Panc1 (cell line): Measurements from ENCODE around the gene CYTH3.

Experiments used
- POLR2AphosphoS5 ChIP-seq: IDR thresholded peaks from 2 replicates; pipeline ENCODE4 v1.6.1; 2012; ENCODE audit warnings: mild to moderate bottlenecking, low read depth, low read length, moderate library complexity
- SIN3A ChIP-seq: IDR thresholded peaks from 2 replicates; pipeline ENCODE4 v1.6.1; 2012; ENCODE audit warnings: low read depth, mild to moderate bottlenecking, low read length, moderate library complexity, borderline replicate concordance; ENCODE audit not compliant: insufficient read depth
- TCF7L2 ChIP-seq: IDR thresholded peaks from 2 replicates; pipeline ENCODE4 v1.6.1; 2011; ENCODE audit warnings: mild to moderate bottlenecking, low read depth, low read length, inconsistent platforms
- TF ChIP-seq, protein P1 (sequence below), 2 experiments: IDR thresholded peaks; 2 replicates each; pipeline ENCODE4 v1.6.1; 2011 to 2012; ENCODE audit warnings: low read depth in 2 of 2, control low read depth in 1 of 2, low read length in 1 of 2, mild to moderate bottlenecking in 1 of 2, moderate library complexity in 1 of 2; ENCODE audit not compliant: insufficient read depth in 1 of 2
- TF ChIP-seq, protein P2 (sequence below): fragments of 450-650 bp; IDR thresholded peaks from 2 replicates; pipeline ENCODE4 v1.5.1; 2017; ENCODE audit warnings: mild to moderate bottlenecking

DNA sequence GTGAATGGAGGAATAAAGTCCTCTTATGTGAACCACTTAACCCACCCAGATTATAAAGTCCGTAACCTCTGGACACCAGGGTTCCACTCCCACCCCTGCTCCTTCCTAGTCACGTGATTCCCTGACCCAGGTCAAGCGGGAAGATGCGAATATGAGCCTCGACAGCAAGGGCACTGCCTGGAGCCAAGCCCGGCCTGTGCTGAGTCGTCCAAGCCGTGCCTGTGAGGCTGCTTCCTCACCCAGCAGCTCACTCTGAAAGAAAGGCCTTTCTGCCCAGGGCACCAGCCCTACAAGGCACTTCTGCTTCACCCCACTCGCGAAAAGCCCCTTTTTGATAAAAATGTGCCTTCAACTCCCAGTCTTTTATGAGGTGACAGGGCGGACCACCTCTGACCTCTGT lies 85.8 kb downstream of the CYTH3 start:
- TF ChIP-seq POLR2AphosphoS5 (no peak), TCF7L2 (no peak), SIN3A (no peak)
- TF ChIP-seq, protein P1, sequence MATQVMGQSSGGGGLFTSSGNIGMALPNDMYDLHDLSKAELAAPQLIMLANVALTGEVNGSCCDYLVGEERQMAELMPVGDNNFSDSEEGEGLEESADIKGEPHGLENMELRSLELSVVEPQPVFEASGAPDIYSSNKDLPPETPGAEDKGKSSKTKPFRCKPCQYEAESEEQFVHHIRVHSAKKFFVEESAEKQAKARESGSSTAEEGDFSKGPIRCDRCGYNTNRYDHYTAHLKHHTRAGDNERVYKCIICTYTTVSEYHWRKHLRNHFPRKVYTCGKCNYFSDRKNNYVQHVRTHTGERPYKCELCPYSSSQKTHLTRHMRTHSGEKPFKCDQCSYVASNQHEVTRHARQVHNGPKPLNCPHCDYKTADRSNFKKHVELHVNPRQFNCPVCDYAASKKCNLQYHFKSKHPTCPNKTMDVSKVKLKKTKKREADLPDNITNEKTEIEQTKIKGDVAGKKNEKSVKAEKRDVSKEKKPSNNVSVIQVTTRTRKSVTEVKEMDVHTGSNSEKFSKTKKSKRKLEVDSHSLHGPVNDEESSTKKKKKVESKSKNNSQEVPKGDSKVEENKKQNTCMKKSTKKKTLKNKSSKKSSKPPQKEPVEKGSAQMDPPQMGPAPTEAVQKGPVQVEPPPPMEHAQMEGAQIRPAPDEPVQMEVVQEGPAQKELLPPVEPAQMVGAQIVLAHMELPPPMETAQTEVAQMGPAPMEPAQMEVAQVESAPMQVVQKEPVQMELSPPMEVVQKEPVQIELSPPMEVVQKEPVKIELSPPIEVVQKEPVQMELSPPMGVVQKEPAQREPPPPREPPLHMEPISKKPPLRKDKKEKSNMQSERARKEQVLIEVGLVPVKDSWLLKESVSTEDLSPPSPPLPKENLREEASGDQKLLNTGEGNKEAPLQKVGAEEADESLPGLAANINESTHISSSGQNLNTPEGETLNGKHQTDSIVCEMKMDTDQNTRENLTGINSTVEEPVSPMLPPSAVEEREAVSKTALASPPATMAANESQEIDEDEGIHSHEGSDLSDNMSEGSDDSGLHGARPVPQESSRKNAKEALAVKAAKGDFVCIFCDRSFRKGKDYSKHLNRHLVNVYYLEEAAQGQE (IDR thresholded peaks at IDR 0.05; ENCODE audit: insufficient read depth in 1 of 2, low read depth in 2 of 2, low read length in 1 of 2) = no peak
- TF ChIP-seq, protein P2, sequence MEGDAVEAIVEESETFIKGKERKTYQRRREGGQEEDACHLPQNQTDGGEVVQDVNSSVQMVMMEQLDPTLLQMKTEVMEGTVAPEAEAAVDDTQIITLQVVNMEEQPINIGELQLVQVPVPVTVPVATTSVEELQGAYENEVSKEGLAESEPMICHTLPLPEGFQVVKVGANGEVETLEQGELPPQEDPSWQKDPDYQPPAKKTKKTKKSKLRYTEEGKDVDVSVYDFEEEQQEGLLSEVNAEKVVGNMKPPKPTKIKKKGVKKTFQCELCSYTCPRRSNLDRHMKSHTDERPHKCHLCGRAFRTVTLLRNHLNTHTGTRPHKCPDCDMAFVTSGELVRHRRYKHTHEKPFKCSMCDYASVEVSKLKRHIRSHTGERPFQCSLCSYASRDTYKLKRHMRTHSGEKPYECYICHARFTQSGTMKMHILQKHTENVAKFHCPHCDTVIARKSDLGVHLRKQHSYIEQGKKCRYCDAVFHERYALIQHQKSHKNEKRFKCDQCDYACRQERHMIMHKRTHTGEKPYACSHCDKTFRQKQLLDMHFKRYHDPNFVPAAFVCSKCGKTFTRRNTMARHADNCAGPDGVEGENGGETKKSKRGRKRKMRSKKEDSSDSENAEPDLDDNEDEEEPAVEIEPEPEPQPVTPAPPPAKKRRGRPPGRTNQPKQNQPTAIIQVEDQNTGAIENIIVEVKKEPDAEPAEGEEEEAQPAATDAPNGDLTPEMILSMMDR = no peak
